ENCODE measurements around the gene GIPC3.

GIPC3 gene

DNA sequence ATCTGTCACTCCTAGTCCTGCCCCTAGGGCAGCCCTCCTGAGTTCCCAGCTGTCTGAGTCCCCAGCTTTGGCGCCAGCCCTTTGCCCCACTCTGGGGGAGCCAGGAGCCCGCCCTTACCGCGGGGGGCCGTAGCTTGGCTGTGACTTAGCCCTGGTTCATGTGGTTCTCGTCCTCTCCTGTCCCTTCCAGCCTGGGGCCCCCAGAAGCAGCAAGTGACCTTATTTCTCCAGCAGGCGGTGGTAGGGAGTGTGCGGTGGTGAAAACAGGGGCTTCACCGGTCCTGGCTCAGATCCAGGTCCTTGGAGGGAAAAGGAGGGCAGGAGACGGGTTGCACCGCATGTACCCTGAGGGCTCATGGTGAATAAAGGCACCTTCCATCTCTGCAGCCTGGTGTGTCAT, 7.9 kb downstream of the GIPC3 start:
- DNase-seq (ENCODE audit: insufficient read length, low spot score): no peak
- no peak for FAIRE-seq
- no peak for TF ChIP-seq POLR2A (IDR thresholded peaks at IDR 0.05; ENCODE audit: low read depth, low read length)

GRCh38 chr19:3595521-3596061, 10.3 kb downstream of the GIPC3 start:
- no peak for TF ChIP-seq POLR2A (IDR thresholded peaks at IDR 0.05; ENCODE audit: low read depth, low read length)
- FAIRE-seq (no peak), DNase-seq (ENCODE audit: insufficient read length, low spot score) (no peak)

GRCh38 chr19:3599776-3600187, 14.5 kb downstream of the GIPC3 start:
- DNase-seq (ENCODE audit: insufficient read length, low spot score): peak; percentile 55
- TF ChIP-seq POLR2A (IDR thresholded peaks at IDR 0.05; ENCODE audit: low read depth, low read length): no peak
- FAIRE-seq: no peak

- DNase-seq (ENCODE audit: insufficient read length, low spot score): no peak
- TF ChIP-seq POLR2A (IDR thresholded peaks at IDR 0.05; ENCODE audit: low read depth, low read length): no peak
- no peak for FAIRE-seq
These were observed 15.7 kb downstream of the GIPC3 start for GRCh38 chr19:3601021-3601420.

- no peak for TF ChIP-seq POLR2A (IDR thresholded peaks at IDR 0.05; ENCODE audit: low read depth, low read length)
- no peak for FAIRE-seq
- DNase-seq (ENCODE audit: insufficient read length, low spot score): no peak
These were observed 18.0 kb downstream of the GIPC3 start for GRCh38 chr19:3603121-3603811.

GRCh38 chr19:3604227-3604986, 19.1 kb downstream of the GIPC3 start:
- DNase-seq (ENCODE audit: insufficient read length, low spot score) (no peak), FAIRE-seq (no peak)
- no peak for TF ChIP-seq POLR2A (IDR thresholded peaks at IDR 0.05; ENCODE audit: low read depth, low read length)

DNA sequence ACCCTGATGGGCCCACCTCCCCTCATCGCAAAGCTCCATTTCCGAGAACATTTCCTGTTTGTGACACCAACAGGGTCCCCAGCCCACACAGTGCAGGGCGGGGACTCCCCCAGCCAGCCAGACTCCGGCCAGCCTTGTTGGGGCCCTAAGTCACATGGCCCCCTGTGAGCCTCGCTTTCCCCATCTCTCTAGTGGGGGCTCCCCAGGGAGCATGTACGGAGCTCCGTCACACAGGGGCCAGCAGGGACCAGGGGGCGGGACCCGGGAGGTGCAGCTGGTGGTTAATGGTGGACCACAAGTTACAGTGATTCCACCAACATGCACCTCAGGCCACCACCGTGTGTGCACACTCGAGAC, 19.7 kb downstream of the GIPC3 start:
- no peak for TF ChIP-seq POLR2A (IDR thresholded peaks at IDR 0.05; ENCODE audit: low read depth, low read length)
- FAIRE-seq: no peak
- DNase-seq (ENCODE audit: insufficient read length, low spot score): no peak

DNA sequence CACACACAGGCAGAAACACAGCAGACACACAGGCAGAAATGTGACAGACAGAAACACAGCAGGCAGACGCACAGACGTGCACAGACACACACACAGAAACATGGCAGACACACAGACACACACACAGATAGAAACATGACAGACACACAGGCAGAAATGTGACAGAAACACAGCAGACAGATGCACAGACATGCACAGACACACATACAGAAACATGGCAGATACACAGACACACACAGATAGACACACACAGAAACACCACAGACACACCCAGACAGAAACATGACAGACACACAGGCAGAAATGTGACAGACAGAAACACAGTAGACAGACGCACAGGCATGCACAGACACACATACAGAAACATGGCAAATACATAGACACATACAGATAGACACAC, 20.1 kb downstream of the GIPC3 start:
- TF ChIP-seq POLR2A (IDR thresholded peaks at IDR 0.05; ENCODE audit: low read depth, low read length): no peak
- no peak for DNase-seq (ENCODE audit: insufficient read length, low spot score)
- no peak for FAIRE-seq

DNA sequence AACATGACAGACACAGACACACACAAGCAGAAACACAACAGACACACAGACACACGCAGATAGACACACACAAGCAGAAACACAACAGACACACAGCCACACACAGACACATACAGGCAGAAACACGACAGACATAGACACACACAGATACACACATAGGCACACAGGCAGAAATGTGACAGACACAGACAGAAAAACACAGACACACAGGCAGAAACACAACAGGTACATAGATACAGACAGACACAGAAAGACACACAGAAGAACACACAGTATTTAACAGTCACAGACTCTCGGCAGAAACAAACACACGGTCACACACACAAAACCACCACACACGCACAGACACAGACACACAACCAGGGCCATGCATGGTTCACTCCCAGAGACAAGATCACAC, 20.5 kb downstream of the GIPC3 start:
- FAIRE-seq: no peak
- TF ChIP-seq POLR2A (IDR thresholded peaks at IDR 0.05; ENCODE audit: low read depth, low read length): no peak
- DNase-seq (ENCODE audit: insufficient read length, low spot score): no peak

- TF ChIP-seq POLR2A (IDR thresholded peaks at IDR 0.05; ENCODE audit: low read depth, low read length): 0 out of 2 replicates have a peak, but pooled peaks have one; percentile 2
- FAIRE-seq: no peak
- DNase-seq (ENCODE audit: insufficient read length, low spot score): peak; percentile 78
These were observed 21.0 kb downstream of the GIPC3 start for GRCh38 chr19:3606174-3606689.

DNA sequence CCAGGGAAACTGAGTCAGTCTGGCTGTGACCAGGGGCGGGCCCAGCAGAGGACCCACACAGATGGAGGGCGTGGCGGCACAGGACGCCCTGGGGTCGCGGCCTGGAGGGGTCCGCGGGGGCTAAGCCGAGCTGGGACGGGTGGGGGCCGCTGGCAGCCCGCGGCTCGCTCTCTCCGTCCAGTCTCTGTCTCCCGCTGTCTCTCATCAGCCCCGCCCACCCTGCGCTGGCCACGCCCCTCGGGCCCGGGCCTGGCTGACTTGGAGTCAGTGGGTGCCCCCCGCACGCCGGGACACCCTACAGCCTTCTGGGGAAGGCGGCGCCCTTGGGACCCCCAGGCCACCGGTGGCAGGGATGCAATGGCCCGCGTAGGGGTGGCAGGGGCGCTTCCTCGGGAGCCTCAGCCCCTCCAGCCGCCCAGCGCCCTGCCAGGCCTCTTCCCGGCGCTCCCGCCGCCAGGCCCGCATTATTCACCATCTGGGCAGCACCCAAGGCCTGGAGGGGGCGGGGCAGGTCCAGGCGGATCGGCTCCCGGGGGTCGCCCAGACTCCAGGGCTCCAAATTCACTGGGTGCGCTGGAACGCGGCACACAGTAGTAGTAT, 21.5 kb downstream of the GIPC3 start, which contains the start of gene TBXA2R:
TBXA2R (minus strand) TSS at position 186 of the 600 bp plus-strand sequence. CDS start 6,241 bp downstream, outside the sequence.
- peak; percentile 54 for TF ChIP-seq POLR2A (IDR thresholded peaks at IDR 0.05; ENCODE audit: low read depth, low read length)
- no peak for FAIRE-seq
- peak; percentile 96 for DNase-seq (ENCODE audit: insufficient read length, low spot score)

DNA sequence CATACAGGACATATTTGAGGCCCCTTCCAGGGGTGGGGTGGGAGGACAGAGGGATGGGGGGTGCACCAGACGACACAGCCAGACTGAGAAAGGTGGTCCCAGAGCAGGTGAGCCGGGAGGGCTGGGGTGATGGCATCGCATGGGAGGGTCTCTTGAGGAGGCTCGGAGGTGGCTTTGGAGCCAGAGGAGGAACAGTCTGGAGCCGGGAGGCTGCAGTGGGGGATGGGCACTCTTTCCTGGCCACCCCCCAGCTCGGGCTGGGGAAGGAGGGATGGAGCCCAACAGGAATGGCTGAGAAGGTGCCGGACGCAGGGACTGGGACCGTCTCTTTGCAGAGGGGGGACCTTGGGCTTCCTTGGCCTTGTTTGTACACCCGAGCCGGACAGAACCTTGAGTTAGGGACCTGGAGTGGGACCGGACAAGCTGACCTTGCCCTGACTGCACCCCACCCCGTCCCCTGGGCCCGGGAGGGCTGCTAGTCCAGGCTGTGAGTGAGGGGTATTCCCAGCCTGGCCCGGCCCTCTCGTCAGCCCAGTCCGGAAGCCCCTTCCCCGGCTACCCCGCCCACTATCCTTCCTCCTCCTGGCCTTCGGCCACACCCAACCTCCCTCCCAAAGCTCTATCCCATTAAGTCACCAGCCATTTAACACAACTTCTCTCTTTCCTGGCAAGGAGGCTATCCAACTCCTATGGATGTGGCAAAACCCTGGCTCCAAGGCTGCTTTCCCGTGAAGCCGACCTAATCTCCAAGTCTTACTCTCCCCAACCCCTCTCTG, 22.2 kb downstream of the GIPC3 start:
- no peak for FAIRE-seq
- peak; percentile 90 for DNase-seq (ENCODE audit: insufficient read length, low spot score)
- no peak; the same call in 1 of the 2 replicates for TF ChIP-seq POLR2A (IDR thresholded peaks at IDR 0.05; ENCODE audit: low read depth, low read length)

DNA sequence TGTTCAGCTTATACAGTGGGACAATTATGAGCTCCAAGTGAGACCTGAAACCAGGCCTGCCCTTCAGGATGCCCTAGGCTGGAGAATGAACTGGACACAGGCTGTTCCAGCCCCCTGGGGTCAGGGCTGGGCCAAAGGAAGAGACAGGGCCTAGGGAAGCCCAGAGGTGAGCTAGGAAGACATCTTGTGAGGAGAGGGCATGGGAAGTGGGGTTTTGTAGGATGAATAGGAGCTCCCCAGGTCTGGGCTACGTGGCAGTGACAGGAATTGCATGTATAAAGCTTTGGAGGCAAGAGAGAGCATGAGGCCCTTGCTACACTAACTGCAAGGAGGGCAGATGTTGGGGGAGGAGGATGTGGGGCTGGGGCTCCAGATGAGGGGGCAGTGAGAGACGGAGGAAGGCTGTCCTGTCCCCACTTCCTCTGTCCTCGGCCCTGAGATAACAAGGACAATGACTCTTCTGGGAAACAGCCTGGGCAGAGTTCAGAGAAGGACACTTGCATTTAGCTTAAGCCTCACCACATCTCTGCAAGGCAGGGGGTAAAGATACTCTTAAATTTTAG, 22.9 kb downstream of the GIPC3 start:
- no peak for FAIRE-seq
- DNase-seq (ENCODE audit: insufficient read length, low spot score): peak; percentile 47
- TF ChIP-seq POLR2A (IDR thresholded peaks at IDR 0.05; ENCODE audit: low read depth, low read length): no peak
